ENCODE results near the gene IFNA5.

DNA sequence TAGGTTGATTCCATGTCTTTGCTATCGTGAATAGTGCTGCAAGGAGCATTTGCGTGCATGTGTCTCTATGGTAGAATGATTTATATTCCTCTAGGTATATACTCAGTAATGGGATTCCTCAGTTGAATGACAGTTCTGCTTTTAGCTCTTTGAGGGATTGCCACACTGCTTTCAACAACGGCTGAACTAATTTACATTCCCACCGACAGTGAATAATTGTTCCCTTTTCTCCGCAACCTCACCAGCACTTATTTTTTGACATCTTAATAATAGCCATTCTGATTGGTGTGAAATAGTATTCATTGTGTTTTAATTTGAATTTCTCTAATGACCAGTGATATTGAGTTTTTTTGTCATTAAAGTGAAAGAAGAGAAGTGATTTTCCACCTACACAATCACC lies 18.5 kb downstream of the IFNA5 start:
- TF ChIP-seq POLR2AphosphoS5 (IDR thresholded peaks at IDR 0.05; ENCODE audit: low read depth, low read length): no peak
- TF ChIP-seq POLR2A (IDR thresholded peaks at IDR 0.05; ENCODE audit: low read depth, low read length): no peak

Data from GM12892 (cell line).